ENCODE results near the gene TBCD.

TBCD gene

DNA sequence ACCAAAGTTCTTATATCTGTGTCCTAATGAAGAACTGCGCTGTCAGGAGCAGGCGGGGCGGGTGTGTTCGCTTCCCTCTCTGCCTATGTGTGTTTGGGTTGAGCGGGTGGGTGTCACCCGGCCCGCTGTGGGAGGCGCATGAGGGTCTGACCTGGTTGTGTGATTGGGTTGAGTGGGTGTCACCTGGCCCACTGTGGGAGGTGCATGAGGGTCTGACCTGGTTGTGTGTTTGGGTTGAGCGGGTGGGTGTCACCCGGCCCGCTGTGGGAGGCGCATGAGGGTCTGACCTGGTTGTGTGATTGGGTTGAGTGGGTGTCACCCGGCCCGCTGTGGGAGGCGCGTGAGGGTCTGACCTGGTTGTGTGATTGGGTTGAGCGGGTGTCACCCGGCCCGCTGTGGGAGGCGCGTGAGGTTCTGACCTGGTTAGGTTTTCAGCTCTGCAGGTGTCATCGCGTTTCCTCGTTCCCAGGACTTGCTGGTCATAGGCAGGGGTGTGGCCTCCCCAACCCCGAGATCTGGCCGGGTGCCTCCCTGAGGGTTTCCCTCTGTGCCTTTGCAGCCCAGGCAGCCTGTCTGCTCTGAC, 157.5 kb downstream of the TBCD start:
- no peak for DNase-seq

DNA sequence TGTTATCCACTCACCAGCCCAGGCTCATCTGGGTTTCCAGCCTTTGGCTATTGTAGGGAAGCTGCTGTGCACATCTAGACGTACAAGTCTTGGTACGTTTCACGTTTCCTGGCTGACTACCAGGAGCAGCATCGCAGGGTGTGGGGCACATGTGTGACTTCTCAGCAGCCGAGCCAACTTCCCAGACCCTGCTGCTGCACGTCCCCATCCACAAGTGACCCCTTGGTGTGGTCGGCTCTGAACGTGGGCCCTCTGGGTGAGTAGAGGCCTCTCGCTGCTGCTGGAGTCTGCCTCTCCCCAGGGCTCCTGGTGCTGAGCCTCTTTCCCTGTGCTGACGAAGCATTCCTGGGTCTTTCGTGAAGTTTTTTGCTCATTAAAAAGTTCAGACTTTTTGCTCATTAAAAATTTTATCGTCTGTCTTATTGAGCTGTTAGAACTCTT, 158.2 kb downstream of the TBCD start:
- no peak for DNase-seq

DNA sequence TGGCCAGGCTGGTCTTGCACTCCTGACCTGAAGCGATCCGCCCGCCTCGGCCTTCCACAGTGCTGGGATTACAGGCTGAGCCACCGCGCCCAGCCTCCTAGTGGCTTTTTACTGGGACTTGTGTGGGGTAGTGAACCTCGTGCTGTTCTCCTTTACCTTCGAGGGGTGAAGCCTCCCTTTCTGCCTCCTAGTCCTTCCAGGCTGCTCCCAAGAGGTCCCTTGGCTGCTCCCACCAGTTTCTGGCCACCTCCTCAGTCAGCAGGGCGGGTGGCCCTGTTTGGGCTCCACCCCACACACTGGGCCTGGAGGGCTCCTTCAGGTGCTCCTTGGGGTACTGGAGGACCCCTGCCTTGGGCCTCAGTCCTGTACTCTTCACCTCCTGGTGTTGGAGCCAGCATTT, 158.9 kb downstream of the TBCD start:
- DNase-seq: no peak

DNA sequence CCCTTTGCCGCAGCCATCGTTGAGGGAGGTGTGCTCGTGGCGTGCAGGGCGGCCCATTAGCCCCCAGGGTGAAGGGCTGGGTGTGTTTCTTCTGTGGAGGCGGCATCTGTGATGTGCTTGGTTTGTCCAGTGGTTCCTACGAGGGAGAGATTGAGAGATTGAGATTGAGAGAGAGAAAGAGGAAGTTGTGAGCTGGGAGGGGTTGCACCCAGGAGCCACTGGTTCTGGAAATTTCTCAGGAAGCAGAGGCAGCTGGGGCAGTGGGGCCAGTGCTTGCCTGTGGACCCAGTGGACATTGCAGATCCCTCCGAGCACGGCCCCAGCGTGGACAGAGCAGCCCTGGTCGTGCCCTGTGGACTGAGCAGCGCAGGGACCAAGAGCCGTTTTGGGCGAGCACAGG, 160.0 kb downstream of the TBCD start:
- DNase-seq: no peak

DNA sequence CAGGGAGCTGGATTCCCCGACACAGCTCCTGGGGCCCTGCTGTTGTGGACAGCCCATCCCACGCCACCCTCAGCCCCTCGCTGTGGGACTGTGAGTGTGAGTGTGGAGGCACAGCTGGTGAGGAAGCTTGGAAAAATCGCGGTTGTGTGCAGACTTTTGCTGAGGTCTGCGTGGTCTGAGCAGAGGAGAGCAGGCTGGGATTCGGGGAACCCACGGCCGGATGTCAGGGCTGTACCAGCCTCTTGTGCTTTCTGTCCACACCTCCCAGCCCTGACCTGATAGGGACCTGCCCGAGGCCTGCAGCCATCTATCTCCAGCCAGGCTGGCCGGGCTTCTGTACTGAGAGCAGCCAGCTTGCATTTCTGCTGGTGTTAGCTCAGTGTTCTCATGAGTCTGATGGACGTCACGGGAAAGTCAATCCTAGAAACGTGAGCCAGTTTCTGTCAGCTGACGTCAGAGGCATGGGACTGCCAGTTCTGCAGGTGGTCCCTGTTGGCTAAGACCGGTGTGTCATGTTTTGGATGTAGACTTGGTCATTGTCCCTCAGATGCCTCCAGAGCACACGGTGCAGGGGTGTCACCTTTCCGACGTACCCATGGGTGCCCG, 160.7 kb downstream of the TBCD start:
- no peak for DNase-seq

DNA sequence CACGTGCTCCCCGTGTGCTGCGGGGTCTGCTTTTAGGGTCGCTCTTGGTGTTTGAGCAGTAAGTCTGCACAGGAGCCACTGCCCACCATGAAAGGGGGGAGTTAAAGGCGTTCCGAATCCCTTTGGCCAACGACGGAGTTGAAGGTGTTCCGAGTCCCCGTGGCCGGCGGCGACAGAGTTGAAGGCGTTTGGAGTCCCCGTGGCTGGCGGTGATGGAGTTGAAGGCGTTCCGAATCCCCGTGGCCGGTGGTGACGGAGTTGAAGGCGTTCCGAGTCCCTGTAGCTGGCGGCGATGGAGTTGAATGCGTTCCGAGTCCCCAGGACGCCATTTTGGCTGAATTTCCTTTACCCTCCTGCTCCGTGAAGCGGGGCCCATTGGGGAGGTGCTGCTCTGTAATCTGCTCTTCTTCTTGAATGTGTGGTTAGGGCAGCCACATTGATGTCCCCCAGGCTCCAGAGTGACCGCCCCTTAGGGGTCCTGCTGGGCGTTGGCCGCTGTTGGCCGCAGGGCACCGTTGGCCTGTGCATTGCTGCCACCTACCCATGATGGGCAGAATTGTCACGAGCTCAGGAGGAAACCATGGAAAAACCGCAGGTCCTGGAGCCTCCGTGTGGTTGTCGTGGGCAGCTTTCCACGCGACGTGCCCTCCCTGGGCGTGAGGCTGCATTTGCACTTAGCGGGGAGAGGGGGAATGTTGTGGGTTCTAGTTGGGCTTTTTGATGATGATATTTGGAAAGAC, 161.6 kb downstream of the TBCD start:
- no peak for DNase-seq

DNA sequence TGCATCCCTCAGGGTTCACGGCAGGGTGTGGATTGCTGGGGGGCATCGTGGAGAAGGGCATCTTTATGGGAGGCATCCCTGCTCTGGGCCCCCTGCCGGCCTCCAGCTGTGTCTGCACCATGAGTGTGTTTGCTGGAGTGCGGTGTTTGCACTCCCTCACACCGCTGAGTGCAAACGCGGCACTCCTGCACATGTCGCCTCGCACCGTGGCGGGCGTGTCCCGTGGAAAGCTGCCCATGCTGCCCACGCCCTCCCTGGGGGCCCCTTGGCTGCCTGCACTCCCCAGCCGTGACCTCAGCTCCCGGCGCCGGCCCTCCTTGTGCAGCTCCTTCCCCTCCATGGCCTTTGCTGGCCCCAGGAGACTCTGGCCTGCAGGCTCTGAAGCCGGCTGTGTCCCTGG, 162.5 kb downstream of the TBCD start:
- no peak for DNase-seq

DNA sequence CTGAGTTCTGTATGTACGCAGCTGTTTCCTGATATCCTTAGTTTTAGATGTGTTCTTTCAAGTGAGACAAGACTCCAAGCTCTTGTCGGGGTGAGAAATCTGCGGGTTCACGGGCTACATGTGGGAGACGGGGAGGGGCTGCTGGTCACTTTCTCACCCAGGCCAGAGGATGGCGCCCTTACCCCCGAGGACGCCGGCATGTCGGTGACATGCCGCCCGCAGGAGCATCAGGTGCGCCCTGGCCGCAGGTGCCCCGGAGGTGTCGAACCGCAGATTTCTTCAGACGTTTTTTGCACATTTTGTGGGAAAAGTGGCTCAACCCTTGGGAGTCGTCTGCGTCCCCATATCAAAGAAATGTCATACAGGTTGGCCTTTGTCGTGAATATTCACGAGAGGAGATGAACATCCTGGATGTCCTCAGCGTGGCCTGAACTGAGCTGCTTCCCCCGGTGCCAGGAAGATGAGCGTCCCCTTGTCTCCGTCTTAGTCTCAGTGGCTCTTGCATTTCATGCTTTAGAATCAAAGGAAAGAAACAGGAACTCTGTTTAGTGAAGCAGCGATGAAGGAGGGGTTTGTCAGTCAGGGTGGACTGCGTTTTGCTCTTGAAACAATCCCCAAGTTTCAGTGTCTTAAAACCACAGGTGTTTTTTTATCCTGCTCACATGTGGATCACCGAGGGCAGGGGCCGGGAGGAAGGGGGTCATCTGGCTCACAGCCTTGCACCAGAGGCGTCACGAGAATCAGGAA, 163.3 kb downstream of the TBCD start:
- DNase-seq: no peak

DNA sequence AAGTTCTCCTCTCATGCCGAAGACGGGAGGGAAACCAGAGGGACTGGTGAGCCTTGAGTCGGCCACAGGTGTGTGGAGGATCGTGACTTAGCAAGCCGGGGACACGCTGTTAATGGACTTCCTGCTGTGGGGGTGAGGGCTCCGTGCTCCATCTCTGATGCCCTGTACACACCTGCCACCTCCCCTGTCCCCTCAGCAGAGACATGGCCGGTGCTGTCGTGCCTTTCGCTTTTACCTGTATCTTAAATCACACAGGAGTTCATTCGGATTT, 163.8 kb downstream of the TBCD start:
- no peak for DNase-seq

DNA sequence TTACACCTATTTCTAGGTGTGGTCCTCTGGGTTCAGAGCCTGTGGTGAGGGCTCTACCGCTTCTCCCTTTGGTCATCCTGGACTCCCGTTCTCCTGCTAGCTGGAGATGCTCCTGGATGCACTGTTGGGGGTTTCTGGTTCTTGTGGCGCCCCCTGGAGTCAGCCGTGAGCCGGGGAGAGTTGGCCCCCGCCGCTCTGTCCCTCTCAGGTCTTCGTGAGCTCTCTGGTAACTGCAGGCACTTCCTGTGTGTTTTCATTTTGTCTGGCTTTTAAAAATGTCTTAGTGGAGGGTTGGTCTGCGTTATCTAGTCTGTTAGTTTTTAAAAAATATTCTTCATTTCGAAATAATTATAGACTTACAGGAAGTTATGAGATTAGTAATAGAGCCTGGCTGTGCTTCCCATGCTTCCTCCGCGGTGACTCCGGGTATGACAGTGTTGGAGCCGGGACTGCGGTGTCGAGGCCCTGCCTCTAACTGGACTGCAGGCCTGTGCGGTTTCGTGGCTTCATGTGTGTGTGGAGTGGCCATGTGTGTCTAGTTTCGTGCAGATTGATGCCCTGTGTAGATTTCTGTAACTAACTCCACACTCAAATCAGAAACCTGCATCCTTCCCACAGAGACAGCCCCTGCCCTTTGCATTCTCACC, 166.0 kb downstream of the TBCD start:
- no peak for DNase-seq

DNA sequence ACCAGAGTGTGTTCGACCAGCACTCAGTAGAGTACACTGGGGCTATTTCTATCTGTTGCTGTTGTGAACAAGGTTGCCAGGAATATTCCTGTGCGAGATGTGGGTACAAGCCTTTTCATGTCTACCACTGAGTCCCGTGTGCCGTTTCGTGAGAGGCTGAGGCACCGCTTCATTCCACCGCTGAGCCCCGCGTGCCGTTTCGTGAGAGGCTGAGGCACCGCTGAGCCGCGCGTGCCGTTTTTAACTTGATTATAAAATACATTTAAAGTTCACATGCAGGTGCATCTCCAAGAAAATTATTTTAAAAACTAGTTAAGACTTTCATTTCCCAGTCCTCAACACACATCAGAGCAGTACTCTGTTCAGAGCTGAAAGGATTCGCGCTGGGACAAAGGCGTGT, 166.6 kb downstream of the TBCD start:
- DNase-seq: no peak

DNA sequence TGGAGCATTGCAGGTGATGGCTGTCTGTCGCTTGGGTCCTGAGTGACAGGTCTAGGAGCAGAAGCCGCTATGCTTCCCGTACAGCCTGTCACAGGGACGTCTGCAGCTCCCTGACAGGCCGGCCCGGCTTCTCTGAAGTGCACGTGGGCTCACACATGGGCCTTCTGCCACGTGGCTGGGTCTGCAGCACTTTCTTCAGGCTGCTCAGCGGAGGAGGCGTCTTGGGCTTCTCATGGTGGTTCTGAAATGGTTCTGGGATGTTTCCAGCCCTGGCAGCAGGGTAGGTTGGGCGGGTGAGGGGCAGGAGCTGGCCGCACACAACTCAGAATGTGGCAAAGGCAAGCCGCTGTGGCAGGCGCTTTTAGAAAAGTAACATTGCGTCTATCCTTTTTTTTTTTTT, 168.3 kb downstream of the TBCD start:
- no peak for DNase-seq

DNA sequence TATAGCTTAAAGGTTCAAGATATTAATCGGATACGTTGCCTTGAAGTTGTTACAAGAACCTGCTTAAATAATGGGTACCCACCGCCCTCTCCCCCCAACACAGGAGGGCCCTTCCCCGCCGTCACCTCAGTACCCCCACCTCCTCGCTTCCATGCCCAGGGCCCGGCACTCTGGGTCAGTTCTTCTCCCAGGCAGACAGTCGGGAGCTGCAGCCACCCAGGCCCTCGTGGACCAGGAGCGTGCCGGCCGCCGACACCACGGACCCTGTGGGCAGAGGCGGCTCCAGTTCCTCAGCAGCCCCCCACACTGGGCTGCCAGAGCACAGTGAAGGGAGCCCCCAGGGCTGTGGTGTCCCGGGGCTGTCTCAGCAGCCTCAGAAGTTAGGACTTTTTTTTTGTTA, 168.8 kb downstream of the TBCD start:
- no peak for DNase-seq

DNA sequence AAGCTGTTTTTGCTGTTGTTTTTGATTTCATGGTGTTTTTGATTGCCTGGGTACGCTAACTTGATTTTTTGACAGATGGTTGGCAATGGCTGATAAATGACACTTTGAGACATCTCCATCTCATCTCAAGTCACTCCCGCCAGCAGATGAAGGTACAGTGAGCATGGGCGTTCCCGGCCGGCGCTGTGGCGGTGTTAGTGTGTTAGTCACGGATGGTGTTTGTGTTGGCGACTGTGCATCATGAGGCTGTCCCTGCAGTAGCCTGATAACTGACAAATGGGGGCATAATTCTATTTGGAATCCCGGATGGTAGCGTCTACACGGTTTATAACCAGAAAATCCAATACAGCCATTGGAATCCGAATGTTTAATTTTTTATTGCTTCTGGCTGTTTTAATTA, 169.6 kb downstream of the TBCD start:
- no peak for DNase-seq

DNA sequence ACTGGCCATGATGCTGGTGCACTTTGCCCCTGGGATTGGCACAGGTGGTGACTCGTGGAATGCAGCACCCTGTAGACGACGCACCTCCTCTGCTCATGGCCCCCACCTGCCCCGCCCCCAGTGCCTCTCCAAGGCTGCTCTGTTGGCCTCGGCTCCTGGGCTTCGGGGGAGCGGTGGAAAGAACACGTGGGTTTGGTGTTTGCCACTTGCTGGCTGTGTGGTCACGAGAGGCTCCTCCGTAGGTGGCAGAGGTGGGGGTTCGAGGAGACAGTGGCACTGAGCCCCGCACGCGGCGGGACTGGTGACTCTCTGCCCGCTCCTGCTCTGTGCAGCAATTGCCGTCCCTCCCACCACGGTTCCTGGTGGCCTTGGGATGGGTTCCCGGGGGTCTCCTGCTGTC, 170.8 kb downstream of the TBCD start:
- no peak for DNase-seq

DNA sequence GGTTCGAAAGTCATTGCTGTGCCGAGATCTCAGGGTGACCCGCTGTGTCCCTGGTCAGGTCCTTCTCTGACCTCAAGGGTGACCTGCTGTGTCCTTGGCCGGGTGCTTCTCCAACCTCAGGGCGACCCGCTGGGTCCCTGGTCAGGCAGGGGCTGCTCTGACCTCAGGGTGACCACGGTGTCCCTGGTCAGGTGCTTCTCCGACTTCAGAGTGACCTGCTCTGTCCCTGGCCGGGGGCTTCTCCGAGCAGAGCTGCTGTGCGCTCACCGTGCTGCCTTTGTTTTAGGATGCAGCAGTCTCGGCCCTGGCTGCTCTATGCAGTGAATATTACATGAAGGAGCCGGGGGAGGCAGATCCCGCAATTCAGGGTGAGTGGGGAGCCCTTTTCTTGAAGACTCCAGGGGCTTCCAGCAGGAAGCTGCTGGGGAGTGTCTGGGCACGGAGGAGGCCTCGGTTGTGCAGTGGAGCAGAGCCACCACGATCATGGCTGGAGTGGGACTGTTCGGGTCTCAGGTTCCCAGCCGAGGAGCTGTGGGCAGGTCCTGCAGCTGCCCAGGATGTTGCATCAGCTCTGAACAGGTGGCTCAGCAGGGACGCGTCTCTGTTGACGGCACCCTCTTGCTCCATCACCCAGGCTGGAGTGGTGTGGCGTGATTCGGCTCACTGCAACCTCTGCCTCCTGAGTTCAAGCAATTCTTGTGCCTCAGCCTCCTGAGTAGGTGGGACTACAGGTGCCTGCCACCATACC, 171.7 kb downstream of the TBCD start:
- no peak for DNase-seq

DNA sequence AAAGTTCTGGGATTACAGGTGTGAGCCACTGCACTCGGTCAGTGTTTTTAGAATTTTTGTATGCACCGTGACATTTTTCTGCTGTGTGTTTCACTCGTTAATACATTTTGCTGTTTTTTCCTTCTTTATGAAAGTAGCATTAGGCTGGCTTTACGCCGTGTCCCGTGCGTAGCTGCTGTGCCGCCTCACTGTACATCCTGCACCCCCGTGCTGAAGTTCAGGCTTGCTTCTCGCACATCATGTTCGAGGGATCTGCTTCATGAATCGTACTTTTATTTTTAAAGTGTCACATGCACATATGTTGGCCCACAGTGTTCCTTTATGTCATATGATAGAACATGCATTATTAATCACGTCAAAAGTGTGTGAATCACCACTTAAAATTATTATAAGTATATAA, 172.3 kb downstream of the TBCD start:
- no peak for DNase-seq

DNA sequence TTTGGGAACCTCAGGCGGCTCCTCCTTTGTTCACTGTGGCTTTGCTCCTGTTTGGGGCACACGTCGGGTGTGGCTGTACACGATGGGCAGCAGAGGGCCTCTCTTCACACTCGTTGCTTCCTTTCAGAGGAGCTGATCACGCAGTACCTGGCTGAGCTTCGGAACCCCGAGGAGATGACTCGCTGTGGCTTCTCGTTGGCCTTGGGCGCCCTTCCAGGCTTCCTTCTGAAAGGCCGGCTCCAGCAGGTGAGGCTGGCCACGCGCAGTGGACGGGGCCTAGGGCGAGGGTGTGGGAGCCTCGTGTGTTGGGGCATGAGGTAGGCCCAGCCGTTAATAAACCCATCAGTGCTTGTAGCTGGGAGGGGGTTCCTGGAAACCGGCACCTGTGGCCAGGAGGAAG, 172.9 kb downstream of the TBCD start:
- DNase-seq: no peak

DNA sequence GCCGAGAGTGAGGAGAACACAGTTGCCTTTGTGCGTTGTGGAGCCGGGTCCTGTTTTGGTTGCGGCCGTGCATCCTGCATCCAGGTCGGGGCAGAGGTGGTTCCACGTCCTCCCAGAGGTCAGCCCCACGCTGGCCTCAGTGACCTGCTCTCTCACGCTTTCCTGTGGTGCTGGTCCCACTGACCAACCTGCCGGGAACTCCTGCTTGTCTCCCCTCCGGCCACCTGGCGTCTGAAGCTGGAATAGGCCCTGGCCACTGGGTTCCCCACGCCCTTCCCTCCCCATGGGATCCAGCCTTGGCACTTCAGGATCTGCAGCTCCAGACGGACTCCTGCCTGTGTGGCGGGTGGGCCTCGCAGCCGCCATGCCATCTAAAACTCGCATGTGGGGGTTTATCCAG, 173.5 kb downstream of the TBCD start:
- DNase-seq: no peak

DNA sequence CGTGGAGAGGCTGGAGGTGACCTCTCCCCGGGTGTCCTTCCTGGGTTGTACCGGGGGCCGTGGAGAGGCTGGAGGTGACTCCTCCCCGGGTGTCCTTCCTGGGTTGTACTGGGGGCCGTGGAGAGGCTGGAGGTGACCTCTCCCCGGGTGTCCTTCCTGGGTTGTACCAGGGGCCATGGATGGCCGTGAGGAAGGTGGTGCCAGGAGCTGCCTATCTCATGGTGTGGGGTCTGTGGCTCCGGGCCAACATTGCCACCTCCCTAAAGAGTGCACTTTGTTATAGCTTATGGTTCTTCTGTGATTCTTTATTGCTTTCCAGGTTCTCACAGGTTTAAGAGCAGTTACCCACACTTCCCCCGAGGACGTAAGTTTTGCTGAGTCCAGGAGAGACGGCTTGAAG, 174.2 kb downstream of the TBCD start:
- DNase-seq: no peak

DNA sequence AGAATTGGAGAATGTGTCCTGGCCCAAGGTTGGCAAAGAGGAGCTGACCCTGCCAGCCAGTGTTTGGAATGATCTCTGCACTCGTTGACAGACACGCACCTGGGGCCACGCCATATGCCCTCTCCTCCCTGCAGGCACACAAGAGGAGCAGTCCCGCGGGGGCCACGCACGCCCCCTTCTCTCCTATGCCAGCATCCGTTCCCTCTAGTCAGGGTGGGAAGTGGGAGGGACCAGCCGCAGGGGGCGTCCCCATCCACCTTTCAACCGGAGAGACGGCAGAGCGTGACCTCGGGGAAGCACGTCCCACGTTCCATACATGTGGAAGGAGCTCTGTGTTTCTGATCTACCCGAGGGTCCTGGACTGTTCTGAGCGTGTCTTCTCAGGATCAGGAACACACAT, 174.9 kb downstream of the TBCD start:
- DNase-seq: no peak

DNA sequence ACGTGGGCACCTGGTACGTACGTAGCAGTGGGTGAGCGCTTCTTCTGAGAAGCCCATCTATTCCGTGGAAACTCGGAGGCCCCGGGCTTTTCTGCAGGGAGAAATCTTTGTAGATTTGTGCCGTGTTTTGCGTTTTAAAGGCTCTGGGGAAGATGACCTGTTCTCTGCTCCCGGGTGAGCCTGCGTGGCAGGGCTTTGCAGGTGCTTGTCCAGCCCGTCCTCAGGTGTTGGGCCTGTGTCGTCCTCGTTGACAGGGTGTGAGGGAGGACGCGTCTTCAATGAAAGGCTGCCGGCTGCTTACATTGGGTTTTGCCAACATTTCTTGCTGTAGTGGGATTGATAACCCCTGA, 175.4 kb downstream of the TBCD start:
- DNase-seq: no peak

All from NCI-H1694 treated with DMSO at 0.1 percent for 48 hours (cell line).